T-cell (primary cell): ENCODE measurements around the gene TRMT44. TPM values are rescaled to one million over a fixed set of nuclear protein-coding genes. Genes with fewer than 3 reads are reported as not detected.

Source experiments
- ATAC-seq, 4 experiments: fragments of 200-7000 bp in 3 of 4; fragments of 150-1000 bp in 1 of 4; cut with Tn5 transposase; replicated peaks in 1 of 4; 1 replicate in 3 of 4; 2 replicates in 1 of 4; pipeline ENCODE4 v1.10.0; 2021; ENCODE audit warnings: moderate library complexity in 3 of 4, mild to moderate bottlenecking in 2 of 4, moderate number of reproducible peaks in 1 of 4
- CTCF ChIA-PET, 2 donors: fragments of 300-600 bp; sonication (Branson Sonifier 250); formaldehyde crosslinking; loops; one replicate each; lab custom pipeline; 2022; ENCODE audit warnings: antibody characterized with exemption in 2 of 2; lab: Charles Lee
- POLR2A ChIA-PET, 2 donors: fragments of 300-600 bp; sonication (Branson Sonifier 250); formaldehyde crosslinking; loops; one replicate each; lab custom pipeline; 2022; ENCODE audit warnings: antibody characterized with exemption in 2 of 2; lab: Charles Lee
- DNase-seq, 35 experiments: peaks; one replicate each; pipeline versions ENCODE4 v3.0.0 to v3.0.0-alpha.2; 2013 to 2023
- H3K27ac ChIP-seq: one replicate; pipeline ENCODE4 v1.5.1; 2013; ENCODE audit warnings: low read length
- H3K27me3 ChIP-seq, 2 experiments: replicated peaks in 1 of 2; 1 replicate in 1 of 2; 2 replicates in 1 of 2; pipeline versions ENCODE4 v1.6.1 to v1.7.0; 2013; ENCODE audit warnings: low read length in 1 of 2, mixed read lengths in 1 of 2; ENCODE audit not compliant: control insufficient read depth in 2 of 2, insufficient read depth in 2 of 2; ENCODE audit errors: extremely low read depth in 1 of 2
- H3K36me3 ChIP-seq, 2 donors: 1 replicate in 1 of 2; 2 replicates in 1 of 2; pipeline versions ENCODE4 v1.6.1 to v1.7.0; 2013; ENCODE audit warnings: low read length in 1 of 2; ENCODE audit not compliant: control insufficient read depth in 2 of 2, insufficient read depth in 1 of 2; ENCODE audit errors: extremely low read depth in 1 of 2
- H3K4me1 ChIP-seq, 2 experiments: 1 replicate in 1 of 2; 2 replicates in 1 of 2; pipeline versions ENCODE4 v1.6.1 to v1.7.0; 2013; ENCODE audit warnings: low read length in 2 of 2, mixed read lengths in 1 of 2; ENCODE audit not compliant: insufficient read depth in 2 of 2, control insufficient read depth in 1 of 2; ENCODE audit errors: extremely low read depth in 1 of 2
- H3K4me3 ChIP-seq, 2 donors: 1 replicate in 1 of 2; 2 replicates in 1 of 2; pipeline versions ENCODE4 v1.5.1 to v1.7.0; 2013; ENCODE audit warnings: mild to moderate bottlenecking in 2 of 2, low read length in 1 of 2, moderate library complexity in 1 of 2; ENCODE audit not compliant: control insufficient read depth in 1 of 2; ENCODE audit errors: extremely low read depth in 1 of 2
- H3K9me3 ChIP-seq: 2 replicates; pipeline ENCODE4 v1.7.0; 2013
- H3K27ac Mint-ChIP-seq, 2 donors: one replicate each; pipeline ENCODE4 v1.8.0; 2020 to 2021; ENCODE audit warnings: mild to moderate bottlenecking in 2 of 2, mixed read lengths in 2 of 2
- H3K27me3 Mint-ChIP-seq, 2 donors: one replicate each; pipeline ENCODE4 v1.8.0; 2021 to 2022; ENCODE audit warnings: mixed read lengths in 2 of 2
- H3K36me3 Mint-ChIP-seq: one replicate; pipeline ENCODE4 v1.8.0; 2021; ENCODE audit warnings: mixed read lengths
- H3K4me1 Mint-ChIP-seq, 3 donors: one replicate each; pipeline ENCODE4 v1.8.0; 2020 to 2022; ENCODE audit warnings: mixed read lengths in 3 of 3, mild to moderate bottlenecking in 1 of 3
- H3K4me3 Mint-ChIP-seq, 3 donors: one replicate each; pipeline ENCODE4 v1.8.0; 2020 to 2022; ENCODE audit warnings: mild to moderate bottlenecking in 3 of 3, mixed read lengths in 3 of 3, moderate library complexity in 3 of 3
- H3K9me3 Mint-ChIP-seq, 3 donors: one replicate each; pipeline ENCODE4 v1.8.0; 2020 to 2022; ENCODE audit warnings: mixed read lengths in 3 of 3
- WGBS: methylation state at CpG from one replicate; pipeline ENCODE4 v1.1.5; 2013; ENCODE audit warnings: missing lambda C conversion rate; ENCODE audit not compliant: insufficient coverage; 5-methylcytosine and 5-hydroxymethylcytosine counted together
- total RNA-seq, 35 experiments: library from RNA in 6 of 35; stranded (reverse) in 6 of 35; fragments of 120-200 nt in 1 of 35; gene quantifications; one replicate each; pipeline versions ENCODE4 v1.2.1 to v1.2.4 and lab custom pipeline; 2013 to 2026

The TRMT44 gene
- total RNA-seq, 5 donors from 2014 or later (not counting 1 experiment from before 2014, with no cell fraction given): 25.6 to 40.9 (median 35.3) TPM

DNA sequence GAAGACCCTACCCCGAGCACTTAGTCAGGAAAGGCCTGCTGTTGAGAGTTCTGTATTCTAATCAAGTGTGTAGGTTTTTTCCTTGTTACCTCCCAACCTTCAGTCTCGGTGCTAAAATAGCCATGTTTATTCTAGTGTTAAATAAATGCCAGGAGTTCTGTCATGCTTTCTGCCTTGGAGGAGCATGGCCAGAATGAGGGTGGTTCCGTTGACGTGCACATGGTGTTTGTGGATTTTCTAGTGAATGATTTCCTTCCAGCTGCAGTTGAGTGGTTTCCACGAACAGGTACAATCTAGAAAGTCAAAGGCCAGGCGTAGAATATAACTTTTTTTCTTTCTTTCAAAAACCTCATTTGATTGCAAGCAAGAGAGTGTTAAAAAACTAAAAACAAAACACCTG, 21.0 kb downstream of the TRMT44 start:
- 83% methylated on average over 1 of the region's 6 CpGs for WGBS
- POLR2A ChIA-PET: no interaction called here

GRCh38 chr4:8463811-8464210, 23.2 kb downstream of the TRMT44 start:
- Histone ChIP-seq H3K9me3 (no peaks in the 10 kb centered on the region), H3K27ac (no peak overlapping the region), H3K4me1 (no peaks in the 10 kb centered on the region), H3K36me3 (peaks cover 13 to 50% of the 10 kb centered on the region in 2 donors), H3K27me3 (no peaks in the 10 kb centered on the region), H3K4me3 (no peak overlapping the region)
- Mint-ChIP-seq H3K4me1 (peaks cover 0 to 3% (median 2%) of the 10 kb centered on the region in 3 donors), H3K36me3 (peaks cover 47% of the 10 kb centered on the region), H3K27ac (no peak overlapping the region), H3K4me3 (no peak overlapping the region), H3K27me3 (no peaks in the 10 kb centered on the region), H3K9me3 (no peaks in the 10 kb centered on the region)
- CTCF ChIA-PET: no interaction called here
- POLR2A ChIA-PET: no interaction called here
- WGBS: 97% methylated on average over 6 of the region's 9 CpGs
- DNase-seq: no peak
- ATAC-seq: no peak

More for the DNA sequence above, 21.0 kb downstream of the TRMT44 start:
- peaks cover 46% of the 10 kb centered on the region for H3K36me3 Mint-ChIP-seq
- H3K27ac Mint-ChIP-seq: no peak overlapping the region
- H3K4me1 Mint-ChIP-seq: no peaks in the 10 kb centered on the region
- DNase-seq (no peak), ATAC-seq (no peak)
- Histone ChIP-seq H3K27me3 (no peaks in the 10 kb centered on the region), H3K4me3 (no peak overlapping the region), H3K4me1 (no peaks in the 10 kb centered on the region), H3K27ac (no peak overlapping the region), H3K9me3 (no peaks in the 10 kb centered on the region), H3K36me3 (peaks cover 11 to 38% of the 10 kb centered on the region in 2 donors)
- H3K27me3 Mint-ChIP-seq: no peaks in the 10 kb centered on the region
- no peaks in the 10 kb centered on the region for H3K9me3 Mint-ChIP-seq
- H3K4me3 Mint-ChIP-seq: no peak overlapping the region
- CTCF ChIA-PET: interaction anchor here in 1 of 2 donors (0.7 kb wide), 1 partner anchor 536 kb away, joined by 3 read pairs; no protein-coding TSS in a partner anchor

- Mint-ChIP-seq H3K27me3 (no peaks in the 10 kb centered on the region), H3K36me3 (peaks cover 48% of the 10 kb centered on the region), H3K27ac (no peak overlapping the region), H3K9me3 (no peaks in the 10 kb centered on the region), H3K4me3 (no peak overlapping the region), H3K4me1 (peaks cover 0 to 3% (median 2%) of the 10 kb centered on the region in 3 donors)
- POLR2A ChIA-PET: no interaction called here
- no peaks in the 10 kb centered on the region for H3K4me1 ChIP-seq
- no peak overlapping the region for H3K27ac ChIP-seq
- no peak for DNase-seq
- H3K27me3 ChIP-seq: no peaks in the 10 kb centered on the region
- no peak overlapping the region for H3K4me3 ChIP-seq
- CTCF ChIA-PET: no interaction called here
- ATAC-seq: no peak
- 96% methylated on average over 11 of the region's 14 CpGs for WGBS
- H3K9me3 ChIP-seq: no peaks in the 10 kb centered on the region
- H3K36me3 ChIP-seq: peaks cover 13 to 48% of the 10 kb centered on the region in 2 donors
Observed at GRCh38 chr4:8464381-8464780, 23.8 kb downstream of the TRMT44 start.

DNA sequence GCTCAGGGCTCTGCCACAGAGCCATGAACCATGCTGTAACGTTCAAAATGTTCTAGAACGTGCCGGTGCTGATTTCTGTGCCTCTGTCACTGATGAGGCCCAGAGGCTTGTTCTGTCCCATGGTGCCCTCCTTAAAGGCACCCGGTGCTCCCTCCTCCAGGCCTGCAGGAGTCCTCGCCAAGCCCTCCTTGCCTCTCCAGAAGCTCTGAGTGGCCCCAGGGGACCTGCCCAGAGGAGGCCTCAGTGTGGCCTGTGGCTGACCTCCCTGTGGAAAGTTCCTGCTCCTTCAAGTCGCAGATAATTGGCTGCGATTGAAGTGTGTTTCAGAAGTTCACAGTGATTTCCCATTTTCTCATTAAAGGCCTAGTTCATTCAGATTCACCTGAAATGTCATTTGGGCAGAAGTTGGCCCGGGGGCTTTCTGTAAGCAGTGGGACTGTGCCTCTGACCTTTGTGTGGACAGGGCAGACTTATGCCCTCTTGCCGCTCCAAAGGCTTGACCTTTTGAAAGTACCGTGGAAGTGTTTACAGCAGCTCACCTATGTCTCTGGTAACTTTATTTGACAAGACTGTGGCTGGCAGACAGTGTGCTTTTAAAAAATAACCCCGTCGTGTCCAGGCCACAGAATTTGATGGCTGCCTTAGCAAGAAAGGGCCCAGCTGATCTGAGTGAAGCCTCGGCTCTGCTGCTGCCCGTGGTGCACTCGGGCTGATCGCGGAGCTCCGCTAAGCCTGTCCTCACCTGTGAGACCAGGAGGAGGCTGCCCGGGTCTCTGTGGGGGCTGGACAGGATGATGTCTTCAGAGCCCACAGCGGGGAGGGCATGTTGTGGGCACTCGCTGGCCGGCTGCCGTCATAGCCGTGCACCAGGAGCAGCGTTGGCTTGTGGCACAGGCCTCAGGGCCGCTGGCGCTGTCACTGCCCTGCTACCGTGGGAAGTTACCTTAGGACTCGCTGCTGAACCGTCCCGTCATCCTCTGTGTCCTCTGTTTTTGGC, 25.3 kb downstream of the TRMT44 start:
- ATAC-seq: no peak
- 97% methylated on average over 29 of the region's 31 CpGs for WGBS
- no peak overlapping the region for H3K27ac Mint-ChIP-seq

GRCh38 chr4:8467016-8467415, 26.4 kb downstream of the TRMT44 start:
- H3K4me1 Mint-ChIP-seq: peaks cover 0 to 3% (median 2%) of the 10 kb centered on the region in 3 donors
- Histone ChIP-seq H3K27ac (no peak overlapping the region), H3K4me3 (no peak overlapping the region), H3K9me3 (no peaks in the 10 kb centered on the region), H3K4me1 (no peaks in the 10 kb centered on the region), H3K27me3 (no peaks in the 10 kb centered on the region), H3K36me3 (peaks cover 17 to 46% of the 10 kb centered on the region in 2 donors)
- no peak for ATAC-seq
- DNase-seq: no peak
- no peaks in the 10 kb centered on the region for H3K9me3 Mint-ChIP-seq
- ChIA-PET POLR2A (no interaction called here), CTCF (no interaction called here)
- WGBS: 97% methylated on average over 18 of the region's 18 CpGs
- H3K4me3 Mint-ChIP-seq: no peak overlapping the region
- peaks cover 42% of the 10 kb centered on the region for H3K36me3 Mint-ChIP-seq
- no peaks in the 10 kb centered on the region for H3K27me3 Mint-ChIP-seq
- H3K27ac Mint-ChIP-seq: no peak overlapping the region

More for the DNA sequence above, 25.3 kb downstream of the TRMT44 start:
- ChIA-PET POLR2A (no interaction called here), CTCF (no interaction called here)
- H3K27ac ChIP-seq: no peak overlapping the region
- peaks cover 0 to 3% (median 2%) of the 10 kb centered on the region in 3 donors for H3K4me1 Mint-ChIP-seq
- no peaks in the 10 kb centered on the region for H3K4me1 ChIP-seq
- no peaks in the 10 kb centered on the region for H3K9me3 ChIP-seq
- H3K36me3 Mint-ChIP-seq: peaks cover 46% of the 10 kb centered on the region
- DNase-seq: no peak
- no peak overlapping the region for H3K4me3 ChIP-seq
- no peaks in the 10 kb centered on the region for H3K27me3 ChIP-seq
- H3K4me3 Mint-ChIP-seq: no peak overlapping the region
- no peaks in the 10 kb centered on the region for H3K27me3 Mint-ChIP-seq
- H3K9me3 Mint-ChIP-seq: no peaks in the 10 kb centered on the region
- peaks cover 13 to 42% of the 10 kb centered on the region in 2 donors for H3K36me3 ChIP-seq

- H3K27ac Mint-ChIP-seq: no peak overlapping the region
- H3K36me3 ChIP-seq: peaks cover 17 to 42% of the 10 kb centered on the region in 2 donors
- WGBS: 74% methylated on average over 18 of the region's 21 CpGs
Observed at GRCh38 chr4:8468746-8469535, 28.4 kb downstream of the TRMT44 start.

More at GRCh38 chr4:8468746-8469535, 28.4 kb downstream of the TRMT44 start:
- Histone ChIP-seq H3K9me3 (no peaks in the 10 kb centered on the region), H3K27me3 (no peaks in the 10 kb centered on the region), H3K4me1 (no peaks in the 10 kb centered on the region), H3K4me3 (no peak overlapping the region), H3K27ac (no peak overlapping the region)
- Mint-ChIP-seq H3K9me3 (no peaks in the 10 kb centered on the region), H3K27me3 (no peaks in the 10 kb centered on the region), H3K36me3 (peaks cover 41% of the 10 kb centered on the region), H3K4me1 (peaks cover 0 to 3% (median 2%) of the 10 kb centered on the region in 3 donors), H3K4me3 (no peak overlapping the region)
- ChIA-PET CTCF (interaction anchor here in 1 of 2 donors (1.0 to 1.2 kb wide), 2 partner anchors 10 to 18 kb away, joined by 3 read pairs; no protein-coding TSS in a partner anchor), POLR2A (no interaction called here)
- DNase-seq (peak in 30 of 35 experiments; percentile 17 to 61 (median 38)), ATAC-seq (peak; percentile 67 to 77 (median 73))
